ENCODE measurements around the gene PHAF1. TPM values are rescaled to one million over a fixed set of nuclear protein-coding genes. Genes with fewer than 3 reads are reported as not detected.
A peak's percentile ranks its signal among the peaks of the same experiment; 100 is the strongest.

The PHAF1 gene
- total RNA-seq, 2 experiments from 2014 or later, result 11.3 to 14.0 TPM

GRCh38 chr16:67173808-67174705 lies 64.3 kb downstream of the PHAF1 start:
- peaks cover 67% of the 10 kb centered on the region for H3K27me3 Mint-ChIP-seq
- intact Hi-C loops (cut with micrococcal nuclease), result no loop called here
- peak overlapping the region; percentile 34 for H3K27ac Mint-ChIP-seq

GRCh38 chr16:67174706-67175231 lies 65.0 kb downstream of the PHAF1 start:
- Mint-ChIP-seq H3K9me3 (no peaks in the 10 kb centered on the region), H3K4me3 (peak overlapping the region; percentile 85), H3K36me3 (ENCODE audit: low read depth) (peaks cover 12% of the 10 kb centered on the region), H3K27ac (no peak overlapping the region), H3K4me1 (ENCODE audit: low read depth) (peaks cover 57% of the 10 kb centered on the region), H3K27me3 (peaks cover 70% of the 10 kb centered on the region)
- DNase-seq (no peak), ATAC-seq (no peak)
- intact Hi-C loops (cut with micrococcal nuclease), result no loop called here
- TF ChIP-seq CTCF (IDR thresholded peaks at IDR 0.05), result no peak
- ChIA-PET CTCF (interaction anchor here (2.6 to 16.0 kb wide), 3 partner anchors 10 to 157 kb away, joined by 14 to 209 read pairs (median 32); partner anchors contain the start of genes B3GNT9, FBXL8, HSF4 and TRADD), POLR2A (interaction anchor here (0.6 to 9.2 kb wide), 9 partner anchors 9 to 164 kb away, joined by 3 to 67 read pairs (median 4); partner anchors contain the start of genes FBXL8, HSF4, MATCAP1 and TRADD)

More at GRCh38 chr16:67173808-67174705, 64.3 kb downstream of the PHAF1 start:
- peak; percentile 50 for ATAC-seq
- TF ChIP-seq CTCF (IDR thresholded peaks at IDR 0.05), result peak; percentile 19
- no peaks in the 10 kb centered on the region for H3K9me3 Mint-ChIP-seq
- peak; percentile 85 for DNase-seq
- CTCF ChIA-PET, result interaction anchor here (1.3 to 16.0 kb wide), 4 partner anchors 11 to 156 kb away, joined by 6 to 209 read pairs (median 23); partner anchors contain the start of genes B3GNT9, FBXL8, HSF4 and TRADD
- peak overlapping the region; percentile 85 for H3K4me3 Mint-ChIP-seq
- POLR2A ChIA-PET, result interaction anchor here (0.6 to 9.2 kb wide), 4 partner anchors 9 to 64 kb away, joined by 3 to 67 read pairs (median 8); partner anchors contain the start of genes FBXL8, MATCAP1 and TRADD
- H3K4me1 Mint-ChIP-seq (ENCODE audit: low read depth), result peaks cover 55% of the 10 kb centered on the region
- peaks cover 10% of the 10 kb centered on the region for H3K36me3 Mint-ChIP-seq (ENCODE audit: low read depth)

GRCh38 chr16:67176662-67177061 lies 66.9 kb downstream of the PHAF1 start:
- H3K27ac Mint-ChIP-seq, result no peak overlapping the region
- peaks cover 55% of the 10 kb centered on the region for H3K27me3 Mint-ChIP-seq
- CTCF ChIA-PET, result interaction anchor here (0.9 to 16.0 kb wide), 9 partner anchors 8 to 223 kb away, joined by 3 to 209 read pairs (median 4); partner anchors contain the start of genes B3GNT9, FBXL8, HSF4 and TRADD
- ATAC-seq (no peak), DNase-seq (no peak)
- H3K4me1 Mint-ChIP-seq (ENCODE audit: low read depth), result peaks cover 41% of the 10 kb centered on the region
- no peak for TF ChIP-seq CTCF (IDR thresholded peaks at IDR 0.05)
- POLR2A ChIA-PET, result interaction anchor here (0.6 to 9.2 kb wide), 8 partner anchors 11 to 245 kb away, joined by 3 to 67 read pairs (median 5); partner anchors contain the start of genes E2F4, FBXL8, HSF4 and TMEM208
- intact Hi-C loops (cut with micrococcal nuclease), result no loop called here
- H3K4me3 Mint-ChIP-seq, result no peak overlapping the region
- H3K36me3 Mint-ChIP-seq (ENCODE audit: low read depth), result peaks cover 10% of the 10 kb centered on the region
- no peaks in the 10 kb centered on the region for H3K9me3 Mint-ChIP-seq

GRCh38 chr16:67177743-67178699 lies 68.3 kb downstream of the PHAF1 start:
- Mint-ChIP-seq H3K9me3 (no peaks in the 10 kb centered on the region), H3K27me3 (peaks cover 47% of the 10 kb centered on the region), H3K27ac (no peak overlapping the region), H3K4me3 (peak overlapping the region; percentile 57), H3K4me1 (ENCODE audit: low read depth) (peaks cover 37% of the 10 kb centered on the region), H3K36me3 (ENCODE audit: low read depth) (peaks cover 10% of the 10 kb centered on the region)
- DNase-seq (peak; percentile 81), ATAC-seq (peak; percentile 63)
- ChIA-PET POLR2A (interaction anchor here (0.7 to 9.2 kb wide), 4 partner anchors 12 to 22 kb away, joined by 4 to 67 read pairs (median 14); partner anchors contain the start of genes E2F4, FBXL8, HSF4 and TRADD), CTCF (interaction anchor here (0.9 to 16.0 kb wide), 6 partner anchors 10 to 224 kb away, joined by 3 to 209 read pairs (median 4); partner anchors contain the start of genes B3GNT9, FBXL8, HSF4 and TRADD)
- intact Hi-C loops (cut with micrococcal nuclease), result no loop called here
- TF ChIP-seq CTCF (IDR thresholded peaks at IDR 0.05), result peak; percentile 17
